Peyer's patch (tissue), 4 donors: ENCODE results near the gene ARHGEF7. TPM values are rescaled to one million over a fixed set of nuclear protein-coding genes. Genes with fewer than 3 reads are reported as not detected.

Source experiments
- DNase-seq, 3 donors: peaks; one replicate each; pipeline ENCODE4 v3.0.0-alpha.2; 2017 to 2019
- H3K27ac ChIP-seq, 4 donors: fragments of 200-600 bp; sonication (generic); one replicate each; pipeline ENCODE4 v1.5.1; 2016 to 2019
- H3K27me3 ChIP-seq, 2 donors: fragments of 200-600 bp; sonication (generic); one replicate each; pipeline ENCODE4 v1.5.1; 2019
- H3K36me3 ChIP-seq, 3 donors: fragments of 200-600 bp; sonication (generic); one replicate each; pipeline ENCODE4 v1.5.1; 2016 to 2019
- H3K4me1 ChIP-seq, 4 donors: fragments of 200-600 bp; sonication (generic); one replicate each; pipeline ENCODE4 v1.5.1; 2016 to 2019
- H3K4me3 ChIP-seq, 4 donors: fragments of 200-600 bp; sonication (generic); 1 replicate in 3 of 4; 2 replicates in 1 of 4; pipeline ENCODE4 v1.5.1; 2016 to 2019; ENCODE audit warnings: mild to moderate bottlenecking in 1 of 4
- H3K9me3 ChIP-seq, 4 donors: fragments of 200-600 bp; sonication (generic); one replicate each; pipeline ENCODE4 v1.5.1; 2016 to 2019; ENCODE audit warnings: mild to moderate bottlenecking in 1 of 4
- POLR2A ChIP-seq, 2 donors: fragments of 450-650 bp; IDR thresholded peaks; one replicate each; pipeline ENCODE4 v1.5.1; 2017; ENCODE audit warnings: antibody characterized with exemption in 2 of 2, mild to moderate bottlenecking in 2 of 2, moderate library complexity in 2 of 2
- total RNA-seq, 4 donors: library from RNA; depleted of rRNA; stranded (reverse); fragments of >200 nt; gene quantifications; one replicate each; pipeline ENCODE4 v1.1.0, GENCODE V29; 2016
- TF ChIP-seq, protein P1 (sequence below), 6 experiments: fragments of 450-650 bp in 4 of 6; fragments of 200-600 bp in 2 of 6; sonication (generic) in 1 of 6; IDR thresholded peaks; one replicate each; pipeline ENCODE4 v1.5.1; 2017 to 2019; ENCODE audit warnings: antibody characterized with exemption in 6 of 6, mild to moderate bottlenecking in 3 of 6, moderate library complexity in 1 of 6

The ARHGEF7 gene
- total RNA-seq, 4 donors from 2014 or later = 58.1 to 117 (median 95.5) TPM

DNA sequence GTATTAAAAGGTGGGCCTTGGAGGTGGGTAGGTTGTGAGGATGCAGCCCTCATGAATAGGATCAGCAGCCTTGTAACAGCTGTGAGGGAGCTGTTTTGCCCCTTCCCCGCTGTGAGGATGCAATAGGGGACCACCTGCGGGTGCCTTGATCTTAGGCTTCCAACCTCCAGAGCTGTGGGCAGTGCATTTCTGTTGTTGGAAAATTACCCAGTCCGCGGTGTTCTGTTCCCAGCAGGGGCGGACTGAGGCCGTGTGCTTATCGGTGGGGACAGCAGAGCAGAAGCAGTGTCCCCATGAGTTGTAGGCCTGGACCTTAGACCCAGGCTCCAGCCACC, 150.6 kb downstream of the ARHGEF7 start:
- Histone ChIP-seq H3K27me3 (no peaks in the 10 kb centered on the region), H3K4me1 (no peaks in the 10 kb centered on the region), H3K4me3 (no peak overlapping the region), H3K9me3 (no peaks in the 10 kb centered on the region), H3K27ac (no peak overlapping the region), H3K36me3 (peaks cover 0 to 42% (median 0%) of the 10 kb centered on the region in 3 donors)
- TF ChIP-seq POLR2A (IDR thresholded peaks at IDR 0.05) = no peak
- TF ChIP-seq, protein P1, sequence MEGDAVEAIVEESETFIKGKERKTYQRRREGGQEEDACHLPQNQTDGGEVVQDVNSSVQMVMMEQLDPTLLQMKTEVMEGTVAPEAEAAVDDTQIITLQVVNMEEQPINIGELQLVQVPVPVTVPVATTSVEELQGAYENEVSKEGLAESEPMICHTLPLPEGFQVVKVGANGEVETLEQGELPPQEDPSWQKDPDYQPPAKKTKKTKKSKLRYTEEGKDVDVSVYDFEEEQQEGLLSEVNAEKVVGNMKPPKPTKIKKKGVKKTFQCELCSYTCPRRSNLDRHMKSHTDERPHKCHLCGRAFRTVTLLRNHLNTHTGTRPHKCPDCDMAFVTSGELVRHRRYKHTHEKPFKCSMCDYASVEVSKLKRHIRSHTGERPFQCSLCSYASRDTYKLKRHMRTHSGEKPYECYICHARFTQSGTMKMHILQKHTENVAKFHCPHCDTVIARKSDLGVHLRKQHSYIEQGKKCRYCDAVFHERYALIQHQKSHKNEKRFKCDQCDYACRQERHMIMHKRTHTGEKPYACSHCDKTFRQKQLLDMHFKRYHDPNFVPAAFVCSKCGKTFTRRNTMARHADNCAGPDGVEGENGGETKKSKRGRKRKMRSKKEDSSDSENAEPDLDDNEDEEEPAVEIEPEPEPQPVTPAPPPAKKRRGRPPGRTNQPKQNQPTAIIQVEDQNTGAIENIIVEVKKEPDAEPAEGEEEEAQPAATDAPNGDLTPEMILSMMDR (IDR thresholded peaks at IDR 0.05) = no peak
- no peak for DNase-seq

DNA sequence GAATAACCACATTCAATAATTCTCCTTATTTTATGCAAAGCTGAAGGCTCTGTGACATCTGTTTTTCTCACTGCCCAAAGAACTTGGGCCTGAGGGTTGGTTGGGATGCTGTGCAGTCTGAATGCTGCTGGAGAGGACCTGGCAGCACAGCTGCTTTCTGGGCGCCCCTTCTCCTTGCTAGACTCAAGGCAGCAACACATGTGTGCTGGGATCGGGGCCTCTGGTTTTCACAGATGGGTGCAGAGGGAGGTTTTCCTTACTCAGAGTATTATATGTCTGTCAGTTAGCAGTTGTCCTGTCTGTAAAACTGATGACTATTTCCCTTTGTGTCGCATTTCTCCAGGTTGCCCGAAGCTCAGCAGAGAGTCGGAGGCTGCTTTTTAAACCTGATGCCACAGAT, 152.1 kb downstream of the ARHGEF7 start:
- H3K9me3 ChIP-seq = no peaks in the 10 kb centered on the region
- H3K27me3 ChIP-seq = no peaks in the 10 kb centered on the region
- no peak for DNase-seq
- H3K4me3 ChIP-seq = no peak overlapping the region
- H3K27ac ChIP-seq = no peak overlapping the region
- H3K36me3 ChIP-seq = peaks cover 0 to 48% (median 0%) of the 10 kb centered on the region in 3 donors
- TF ChIP-seq, protein P1 (IDR thresholded peaks at IDR 0.05) = no peak
- TF ChIP-seq POLR2A (IDR thresholded peaks at IDR 0.05) = no peak
- H3K4me1 ChIP-seq = no peaks in the 10 kb centered on the region

- H3K36me3 ChIP-seq = peaks cover 0 to 48% (median 0%) of the 10 kb centered on the region in 3 donors
- TF ChIP-seq, protein P1 (IDR thresholded peaks at IDR 0.05) = no peak
- TF ChIP-seq POLR2A (IDR thresholded peaks at IDR 0.05) = no peak
- H3K4me1 ChIP-seq = no peaks in the 10 kb centered on the region
- no peak for DNase-seq
- no peaks in the 10 kb centered on the region for H3K27me3 ChIP-seq
- no peaks in the 10 kb centered on the region for H3K9me3 ChIP-seq
- no peak overlapping the region for H3K4me3 ChIP-seq
- H3K27ac ChIP-seq = no peak overlapping the region
Measured at GRCh38 chr13:111267784-111268183, 152.7 kb downstream of the ARHGEF7 start.

GRCh38 chr13:111269508-111269907, 154.4 kb downstream of the ARHGEF7 start:
- H3K27me3 ChIP-seq = no peaks in the 10 kb centered on the region
- no peak for DNase-seq
- H3K4me1 ChIP-seq = no peaks in the 10 kb centered on the region
- TF ChIP-seq, protein P1 (IDR thresholded peaks at IDR 0.05) = no peak
- no peak for TF ChIP-seq POLR2A (IDR thresholded peaks at IDR 0.05)
- H3K27ac ChIP-seq = no peak overlapping the region
- peaks cover 0 to 52% (median 0%) of the 10 kb centered on the region in 3 donors for H3K36me3 ChIP-seq
- H3K4me3 ChIP-seq = no peak overlapping the region
- H3K9me3 ChIP-seq = no peaks in the 10 kb centered on the region

DNA sequence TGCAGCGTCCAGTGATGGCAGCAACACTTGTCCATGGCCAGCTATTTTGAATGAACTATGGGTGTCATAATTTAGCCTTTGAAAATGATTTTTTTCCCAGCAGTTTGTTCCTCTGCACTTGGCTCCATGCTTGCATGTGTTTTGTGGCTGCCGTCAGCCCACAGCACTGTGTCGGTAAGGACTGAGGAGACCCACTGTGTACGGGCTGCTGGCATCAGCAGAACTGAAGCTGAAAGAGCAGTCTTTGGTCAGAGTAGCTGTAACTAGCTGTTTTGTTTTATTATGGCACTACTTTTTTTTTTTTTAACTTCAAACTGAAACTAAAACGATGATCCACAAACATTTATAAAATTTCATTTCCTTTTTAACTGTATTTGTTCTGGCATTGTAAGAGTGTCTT, 155.0 kb downstream of the ARHGEF7 start:
- no peaks in the 10 kb centered on the region for H3K27me3 ChIP-seq
- H3K4me3 ChIP-seq = no peak overlapping the region
- peaks cover 0 to 51% (median 0%) of the 10 kb centered on the region in 3 donors for H3K36me3 ChIP-seq
- DNase-seq = no peak
- no peaks in the 10 kb centered on the region for H3K4me1 ChIP-seq
- no peak overlapping the region for H3K27ac ChIP-seq
- TF ChIP-seq POLR2A (IDR thresholded peaks at IDR 0.05) = no peak
- TF ChIP-seq, protein P1 (IDR thresholded peaks at IDR 0.05) = no peak
- no peaks in the 10 kb centered on the region for H3K9me3 ChIP-seq
